Uterus (tissue), 2 donors: Measurements from ENCODE around the gene GPR62.

Source experiments
- POLR2A ChIP-seq, 2 donors: fragments of 450-650 bp; IDR thresholded peaks; one replicate each; pipeline ENCODE4 v1.6.1; 2016; ENCODE audit warnings: antibody characterized with exemption in 2 of 2, mild to moderate bottlenecking in 1 of 2, moderate library complexity in 1 of 2
- TF ChIP-seq, protein P1 (sequence below), 4 experiments: fragments of 200-600 bp in 2 of 4; fragments of 450-650 bp in 2 of 4; sonication (generic) in 2 of 4; IDR thresholded peaks; one replicate each; pipeline ENCODE4 v1.5.1; 2016 to 2019; ENCODE audit warnings: antibody characterized with exemption in 4 of 4, mild to moderate bottlenecking in 2 of 4, moderate library complexity in 1 of 4

DNA sequence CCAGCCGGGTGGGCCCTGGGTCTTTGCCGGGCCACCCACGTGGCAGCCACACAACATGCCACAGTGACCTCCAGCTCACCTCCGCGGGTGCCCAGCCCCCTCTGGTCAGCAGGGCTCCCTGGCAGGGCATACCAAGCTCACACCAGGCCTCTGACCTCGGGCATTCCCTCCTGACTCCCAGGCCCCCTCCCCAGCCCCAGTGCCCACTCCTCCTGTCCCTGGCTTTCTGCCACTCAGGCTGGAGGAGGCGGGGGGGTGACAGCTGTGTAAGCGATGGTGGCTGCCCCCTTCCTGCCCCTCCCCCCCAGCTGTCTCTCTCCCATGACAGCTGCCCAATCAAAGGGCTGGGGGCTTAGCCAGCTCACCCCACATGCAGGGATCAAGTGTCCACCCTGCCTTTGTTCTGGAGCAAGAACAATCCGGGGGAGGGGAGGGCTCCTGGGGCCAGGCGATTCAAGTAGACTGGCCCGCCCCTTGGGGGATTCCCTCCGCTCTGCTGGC is 8.8 kb downstream of the GPR62 start:
- TF ChIP-seq, protein P1, sequence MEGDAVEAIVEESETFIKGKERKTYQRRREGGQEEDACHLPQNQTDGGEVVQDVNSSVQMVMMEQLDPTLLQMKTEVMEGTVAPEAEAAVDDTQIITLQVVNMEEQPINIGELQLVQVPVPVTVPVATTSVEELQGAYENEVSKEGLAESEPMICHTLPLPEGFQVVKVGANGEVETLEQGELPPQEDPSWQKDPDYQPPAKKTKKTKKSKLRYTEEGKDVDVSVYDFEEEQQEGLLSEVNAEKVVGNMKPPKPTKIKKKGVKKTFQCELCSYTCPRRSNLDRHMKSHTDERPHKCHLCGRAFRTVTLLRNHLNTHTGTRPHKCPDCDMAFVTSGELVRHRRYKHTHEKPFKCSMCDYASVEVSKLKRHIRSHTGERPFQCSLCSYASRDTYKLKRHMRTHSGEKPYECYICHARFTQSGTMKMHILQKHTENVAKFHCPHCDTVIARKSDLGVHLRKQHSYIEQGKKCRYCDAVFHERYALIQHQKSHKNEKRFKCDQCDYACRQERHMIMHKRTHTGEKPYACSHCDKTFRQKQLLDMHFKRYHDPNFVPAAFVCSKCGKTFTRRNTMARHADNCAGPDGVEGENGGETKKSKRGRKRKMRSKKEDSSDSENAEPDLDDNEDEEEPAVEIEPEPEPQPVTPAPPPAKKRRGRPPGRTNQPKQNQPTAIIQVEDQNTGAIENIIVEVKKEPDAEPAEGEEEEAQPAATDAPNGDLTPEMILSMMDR (IDR thresholded peaks at IDR 0.05): no peak
- TF ChIP-seq POLR2A (IDR thresholded peaks at IDR 0.05): no peak
